GM19025 (cell line): ENCODE results near the gene HOXA5.

Source experiments
- ATAC-seq: cut with Tn5 transposase; IDR thresholded peaks from one replicate; pipeline ENCODE4 v1.9.1; 2021; ENCODE audit warnings: mild to moderate bottlenecking, low read depth, moderate library complexity; ENCODE audit not compliant: unreplicated experiment

The HOXA5 gene

GRCh38 chr7:27139334-27140125 is 4.0 kb downstream of the HOXA5 start:
- ATAC-seq, result no peak

DNA sequence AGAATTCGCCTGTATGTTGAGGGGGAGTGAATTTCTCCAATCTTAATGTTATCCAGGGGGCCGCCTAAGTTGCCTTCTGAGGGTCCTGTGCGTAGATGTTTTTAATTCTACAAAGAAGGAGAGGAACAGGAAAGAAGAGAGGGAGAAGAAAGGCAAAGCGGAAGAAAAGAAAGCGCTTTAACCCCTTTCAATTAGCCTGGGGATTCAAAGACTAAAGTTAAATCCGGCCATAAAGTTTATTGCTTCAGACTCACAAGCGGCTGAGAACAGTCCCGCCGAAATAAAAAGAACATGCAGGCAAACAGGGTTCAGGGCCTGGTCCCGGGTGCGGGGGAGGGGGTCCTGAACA is 4.5 kb downstream of the HOXA5 start:
- no peak for ATAC-seq

GRCh38 chr7:27138472-27138871 is 5.0 kb downstream of the HOXA5 start:
- no peak for ATAC-seq

DNA sequence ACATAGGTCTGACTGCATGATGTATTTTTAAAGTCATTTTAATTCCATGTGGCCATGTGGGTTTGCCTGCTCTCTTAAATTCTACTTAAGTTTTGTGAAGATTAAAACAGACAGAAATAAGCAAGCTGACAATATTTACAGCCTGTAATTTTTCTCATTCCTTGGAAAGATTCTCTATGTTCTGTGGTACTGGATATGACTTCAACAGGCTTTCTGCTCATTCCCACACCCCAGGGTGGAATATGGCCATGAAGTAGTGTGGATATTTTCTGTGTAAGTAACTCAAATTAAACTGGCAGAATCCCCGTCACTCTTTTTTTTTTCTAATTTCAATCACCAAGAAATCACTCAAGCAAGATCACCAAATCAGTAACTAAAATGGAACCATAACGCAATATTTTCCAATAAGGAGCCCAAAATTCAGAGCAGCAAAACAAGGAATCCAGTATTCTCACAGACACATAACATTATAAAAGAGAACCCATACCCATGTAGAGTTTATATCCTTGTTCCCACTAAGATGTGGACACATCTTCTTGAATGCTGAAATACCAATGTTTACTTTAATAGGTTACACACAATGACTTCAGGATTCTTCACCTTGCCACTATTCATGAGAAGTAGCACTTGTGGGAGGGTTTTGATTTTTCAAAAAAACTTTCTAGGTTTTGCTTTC is 5.7 kb downstream of the HOXA5 start:
- ATAC-seq, result no peak

DNA sequence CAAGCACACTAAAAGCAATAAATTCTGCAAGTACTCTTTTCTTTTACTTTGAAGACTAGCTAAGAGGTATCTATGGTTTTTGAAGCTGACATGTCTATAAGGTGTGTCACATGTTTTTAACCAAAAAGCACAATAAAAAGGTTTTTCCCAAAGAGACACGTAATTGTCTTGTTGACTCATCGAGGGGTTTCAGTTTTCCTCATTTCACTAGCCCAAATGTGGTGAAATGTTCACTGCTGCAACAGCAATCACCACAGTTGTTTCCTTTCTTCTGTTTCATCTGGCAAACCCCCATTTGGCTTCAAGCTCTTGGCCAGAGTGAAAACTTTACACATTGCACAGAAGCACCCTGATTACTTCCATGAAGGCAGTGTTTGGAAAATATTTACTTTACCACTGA is 9.1 kb downstream of the HOXA5 start:
- no peak for ATAC-seq

DNA sequence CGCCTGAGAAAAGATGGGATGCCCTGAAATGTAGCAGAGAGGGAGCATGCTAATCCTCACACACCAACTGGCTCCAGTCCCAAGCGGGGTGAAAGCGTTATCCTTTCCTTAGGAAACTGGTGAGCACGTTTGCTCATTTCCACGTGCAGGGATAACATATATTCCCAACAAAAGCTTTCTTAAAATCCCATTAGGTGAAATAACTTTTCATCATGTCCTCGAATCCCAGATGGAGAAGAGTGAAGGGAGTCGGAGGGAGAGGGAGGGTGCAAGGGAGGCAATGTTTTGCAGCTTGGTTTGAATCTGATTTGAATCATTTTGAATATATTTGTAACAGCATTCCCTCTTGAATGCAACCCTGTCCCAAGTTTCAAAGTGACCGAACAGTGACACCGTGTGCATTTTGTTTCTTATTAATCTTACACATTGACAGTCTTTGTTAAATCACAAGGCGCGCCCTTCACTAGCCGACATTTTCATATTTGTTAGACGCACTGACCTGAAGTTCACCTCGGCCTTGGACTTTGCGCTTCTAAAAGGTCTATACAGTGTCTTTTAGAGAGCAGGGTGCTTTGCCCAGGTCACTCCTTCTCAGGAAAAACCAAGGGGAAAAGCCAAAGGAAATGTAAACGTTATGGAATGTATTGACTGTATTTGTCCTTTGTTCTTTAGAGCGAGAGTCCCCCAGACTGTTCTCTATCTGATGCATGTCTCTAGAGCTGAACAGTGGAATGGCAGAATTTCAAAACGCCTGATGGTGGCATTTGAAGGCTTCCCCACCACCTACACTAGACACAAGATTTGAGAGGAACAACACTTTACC is 9.9 kb downstream of the HOXA5 start:
- ATAC-seq, result no peak

- no peak for ATAC-seq
Measured at GRCh38 chr7:27132978-27133377, 10.5 kb downstream of the HOXA5 start.

DNA sequence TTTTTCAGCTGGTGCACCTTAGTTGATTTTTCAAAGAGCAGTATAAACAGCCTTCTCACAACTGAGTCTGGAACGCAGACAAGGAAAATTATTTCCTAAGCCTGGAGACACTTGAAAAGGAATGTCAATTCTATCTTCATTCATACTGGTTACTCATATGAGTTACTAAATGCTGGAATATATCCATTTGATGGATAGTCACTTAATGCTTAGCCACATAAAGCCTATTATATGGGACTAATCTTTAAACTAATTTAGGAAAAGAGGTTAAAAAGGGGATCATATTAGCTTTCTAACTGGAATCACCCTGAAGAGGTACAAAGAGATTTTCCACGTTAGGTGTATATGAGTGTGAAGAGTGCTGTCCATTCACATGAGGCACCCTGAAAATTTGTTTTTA is 11.3 kb downstream of the HOXA5 start:
- no peak for ATAC-seq

DNA sequence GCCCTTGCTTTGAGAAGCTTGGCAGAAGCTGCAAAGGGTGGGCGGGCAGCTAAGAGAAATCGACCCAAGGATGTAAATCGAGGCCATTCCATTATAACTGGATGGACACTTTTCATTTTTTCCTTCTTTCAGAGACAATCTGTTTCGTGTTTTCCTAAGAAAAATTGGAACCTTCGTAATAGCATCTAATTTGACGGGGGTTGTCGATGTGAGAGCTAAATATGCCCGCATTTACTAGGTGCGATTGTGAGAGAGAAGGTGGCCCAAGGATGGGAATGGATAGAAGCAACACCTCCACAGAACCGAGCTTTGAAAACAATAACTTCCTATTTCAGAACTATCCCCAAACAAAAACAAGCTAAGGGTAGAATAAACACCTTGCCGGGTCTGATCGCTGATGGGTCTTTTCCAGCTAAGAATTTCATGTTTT is 12.1 kb downstream of the HOXA5 start:
- ATAC-seq, result no peak

DNA sequence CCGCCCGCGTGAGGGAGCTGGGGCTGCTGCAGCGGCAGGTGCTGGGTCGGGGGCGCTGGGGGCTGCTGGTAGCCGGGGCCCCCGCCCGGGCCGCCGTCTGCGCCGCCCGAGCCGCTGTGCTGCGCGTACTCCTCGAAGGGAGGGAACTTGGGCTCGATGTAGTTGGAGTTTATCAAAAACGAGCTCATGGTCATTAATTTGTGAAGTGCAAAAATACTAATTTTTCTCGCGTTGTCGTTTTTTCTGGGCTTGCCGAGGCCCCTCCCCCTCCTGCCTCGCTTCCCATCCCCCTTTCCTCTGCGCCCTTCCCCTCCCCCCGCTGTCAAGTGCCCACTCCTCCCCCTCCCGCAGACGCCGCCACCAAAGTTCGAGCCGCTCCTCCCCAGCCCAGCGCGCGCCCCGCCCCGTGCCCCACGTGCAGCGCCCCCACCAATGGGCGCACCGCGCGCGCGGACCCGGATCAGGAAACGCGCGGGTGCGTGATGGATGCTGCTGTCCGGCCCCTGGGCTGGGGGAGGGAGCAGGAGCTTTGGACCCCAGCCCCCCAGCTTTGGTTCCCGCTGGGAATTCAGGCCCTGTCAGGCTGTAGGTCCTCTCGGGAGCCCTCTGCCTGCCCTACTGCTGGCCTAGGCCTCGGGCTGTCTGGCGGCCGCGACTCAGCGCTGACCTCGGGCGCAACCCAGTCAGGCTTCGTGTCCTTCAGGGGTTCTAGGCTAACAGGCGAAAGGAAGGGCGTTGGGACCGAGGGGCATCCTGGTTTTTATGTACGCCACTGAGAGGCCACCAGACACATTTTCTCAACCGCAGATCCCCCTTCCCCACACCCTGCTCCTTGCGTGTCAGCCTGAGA is 12.7 kb downstream of the HOXA5 start, which contains the start of gene HOXA4:
Gene HOXA4 (minus strand): TSS at position 218 of the 850 bp plus-strand sequence. CDS start 24 bp downstream, at position 194.
- ATAC-seq, result no peak

DNA sequence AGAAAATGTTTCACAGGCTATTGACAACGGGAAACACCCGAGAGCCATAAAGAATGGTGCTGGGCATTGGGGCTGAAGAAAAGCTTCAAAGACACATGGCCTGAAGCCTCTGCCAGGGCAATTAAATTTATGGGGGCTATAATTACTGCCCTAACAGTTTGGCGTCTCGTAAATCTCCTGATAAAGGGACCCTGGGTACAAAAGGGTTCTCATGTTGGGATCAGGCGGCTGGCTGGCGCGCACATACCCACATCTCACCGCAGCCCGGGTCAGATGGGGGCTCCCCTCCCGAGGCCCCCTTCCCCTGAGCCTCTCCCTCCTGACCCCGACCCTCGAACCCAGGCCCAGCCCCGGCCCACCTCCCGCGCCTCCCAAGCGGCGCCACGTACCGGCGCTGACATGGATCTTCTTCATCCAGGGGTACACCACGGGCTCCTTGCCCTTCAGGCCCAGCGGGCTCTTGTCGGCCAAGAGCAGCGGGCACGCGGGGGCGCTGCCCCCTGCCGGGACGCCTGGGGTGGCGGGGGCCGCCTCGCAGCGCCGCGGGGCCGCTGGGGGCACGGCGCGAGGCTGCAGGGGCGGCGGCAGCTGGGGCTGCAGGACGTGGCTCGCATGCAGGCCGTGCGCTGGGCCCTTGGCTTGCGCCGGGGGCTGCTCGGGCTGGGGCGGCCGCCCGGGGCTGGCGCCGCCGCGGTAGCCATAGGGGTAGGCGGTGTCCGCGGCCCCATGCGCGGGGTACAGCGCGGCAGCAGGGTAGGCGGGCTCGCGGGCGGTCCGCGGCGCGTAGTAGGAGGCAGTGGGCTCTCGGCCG is 13.5 kb downstream of the HOXA5 start:
- no peak for ATAC-seq

- no peak for ATAC-seq
Measured at GRCh38 chr7:27128776-27129728, 14.4 kb downstream of the HOXA5 start.

GRCh38 chr7:27128034-27128433 is 15.4 kb downstream of the HOXA5 start:
- ATAC-seq, result no peak

GRCh38 chr7:27126596-27127327 is 16.7 kb downstream of the HOXA5 start:
- no peak for ATAC-seq

- ATAC-seq, result no peak
Measured at GRCh38 chr7:27125986-27126394, 17.5 kb downstream of the HOXA5 start.

DNA sequence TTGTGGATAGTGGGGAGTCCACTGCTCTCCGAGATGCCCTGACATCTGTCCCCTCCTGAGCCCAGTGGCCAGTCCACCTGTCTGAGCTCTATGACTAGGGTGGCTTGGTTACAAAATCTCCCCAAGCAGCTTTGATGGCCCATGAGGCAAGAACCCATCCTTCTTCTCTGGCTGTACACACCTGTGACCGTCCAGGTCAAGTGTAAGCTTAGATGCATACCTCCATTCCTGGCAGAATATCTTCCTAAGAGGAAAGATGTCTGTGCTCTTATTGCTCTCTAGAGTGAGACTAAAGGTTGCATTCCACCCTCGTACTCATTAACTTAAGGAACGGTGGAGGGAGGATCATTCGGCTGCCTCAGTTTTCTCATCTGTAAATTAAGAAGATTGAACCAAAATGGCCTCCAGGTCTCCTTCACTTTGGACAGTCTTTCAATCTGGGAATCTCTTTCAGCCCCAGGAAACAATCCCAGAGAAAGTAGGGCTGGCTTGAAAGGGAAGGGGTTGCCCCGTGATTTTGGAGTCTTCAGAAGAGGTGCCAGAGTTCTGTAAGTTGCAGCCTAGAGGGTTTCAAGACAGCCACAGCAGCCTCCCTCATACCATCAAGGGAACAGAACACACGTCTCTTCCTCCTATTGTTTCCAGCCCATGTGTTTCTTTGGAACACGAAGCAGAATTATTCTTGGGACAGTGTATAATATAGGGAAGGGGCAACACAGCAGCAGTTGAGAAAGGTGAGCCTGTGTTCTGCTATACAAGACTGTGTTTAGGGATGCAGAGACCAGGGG is 18.4 kb downstream of the HOXA5 start:
- ATAC-seq, result no peak
